GM18870 (cell line): Measurements from ENCODE around the gene DAAM1.

Experiments used
- ATAC-seq: cut with Tn5 transposase; IDR thresholded peaks from one replicate; pipeline ENCODE4 v1.9.1; 2021; ENCODE audit warnings: moderate library complexity; ENCODE audit not compliant: unreplicated experiment

The DAAM1 gene

DNA sequence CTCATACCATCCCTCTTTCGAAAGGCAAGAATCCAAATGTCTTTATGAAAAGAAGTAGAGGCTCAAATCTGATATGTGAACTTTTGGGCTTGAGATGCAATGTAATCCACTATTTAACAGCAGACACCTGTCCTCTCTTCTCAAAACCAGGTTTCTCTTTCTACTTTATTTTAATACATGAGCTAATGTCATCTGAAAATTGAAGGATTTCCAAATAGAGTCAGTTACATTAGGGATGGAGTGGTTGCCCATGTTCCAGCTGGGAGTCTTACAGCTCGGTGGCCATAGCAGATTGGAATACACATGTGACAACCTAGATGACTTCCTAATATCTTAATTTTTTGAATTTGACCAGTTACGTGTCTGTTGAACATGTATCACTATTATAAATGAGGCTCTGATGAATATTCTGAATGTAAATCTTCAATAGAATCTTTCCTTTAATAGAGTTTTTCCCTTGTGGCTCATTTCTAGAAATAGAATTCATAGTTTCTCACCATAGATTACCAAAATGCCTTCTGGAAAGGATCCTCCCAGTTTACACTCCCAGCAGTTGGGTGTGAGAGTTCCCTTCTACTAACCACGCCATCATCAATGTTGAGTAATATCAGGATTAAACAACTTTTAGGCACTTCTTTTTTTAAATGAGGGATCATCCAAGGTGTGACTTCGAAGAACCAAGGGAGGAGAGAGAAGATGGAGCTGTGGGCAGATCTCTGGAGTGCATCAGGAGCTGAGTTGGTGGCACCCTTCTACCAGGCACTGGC is 227.6 kb downstream of the DAAM1 start:
- ATAC-seq: no peak

DNA sequence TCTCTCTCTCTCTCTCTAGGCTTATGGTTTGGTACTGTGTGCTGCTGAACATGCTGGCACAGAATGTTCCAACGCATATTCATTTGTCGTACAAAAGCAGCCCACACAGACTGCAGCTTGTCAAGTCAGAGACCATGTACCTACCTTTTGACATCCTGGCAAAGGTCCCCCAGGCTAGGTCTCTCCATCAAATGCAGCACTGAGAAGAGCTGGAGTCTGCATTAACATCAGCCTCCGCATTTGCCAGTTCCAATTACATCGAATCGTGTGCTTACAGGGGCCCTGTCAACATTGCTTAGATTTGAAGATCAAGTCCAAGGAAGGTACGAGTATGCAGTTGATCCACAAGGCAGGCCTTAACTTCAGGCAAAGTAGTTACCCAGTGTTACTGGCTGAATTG is 228.8 kb downstream of the DAAM1 start:
- ATAC-seq: no peak

DNA sequence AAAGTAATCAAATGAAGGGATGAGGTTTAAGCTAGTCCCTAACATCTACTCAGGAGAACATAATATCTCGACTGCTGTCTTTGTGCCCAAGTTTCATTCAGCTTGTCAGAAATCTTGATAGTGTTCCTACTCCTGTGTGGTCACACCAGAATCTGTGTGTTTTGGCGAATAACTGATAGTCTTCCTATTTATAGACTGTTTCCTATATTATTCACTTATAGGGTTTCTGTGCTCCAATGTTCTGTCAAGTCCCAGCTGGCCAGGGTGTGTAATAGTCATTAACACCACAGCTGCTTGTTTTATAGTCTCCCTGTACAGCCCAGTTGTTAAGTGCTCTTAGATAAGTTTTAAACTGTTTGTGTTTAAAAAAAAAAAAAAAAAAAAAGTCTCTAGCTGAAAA is 230.8 kb downstream of the DAAM1 start:
- no peak for ATAC-seq
